ENCODE measurements around the gene EHMT2.

GRCh38 chr6:31836474-31837368 is 60.8 kb downstream of the EHMT2 start:
- no peak for TF ChIP-seq CTCF (IDR thresholded peaks at IDR 0.05; ENCODE audit: extremely low read depth in 1 of 2, insufficient read depth in 1 of 2, low read depth in 1 of 2, low read length in 2 of 2)
- TF ChIP-seq POLR2A (IDR thresholded peaks at IDR 0.05; ENCODE audit: low read depth, low read length), result no peak
- TF ChIP-seq POLR2AphosphoS5 (IDR thresholded peaks at IDR 0.05; ENCODE audit: insufficient read depth, low read depth, low read length), result no peak
- no peak for TF ChIP-seq FOS (IDR thresholded peaks at IDR 0.05; ENCODE audit: borderline replicate concordance, insufficient read depth, low read length)
